Left ventricle myocardium inferior (tissue), 1 donor: ENCODE data around the gene DAB2IP. TPM values are rescaled to one million over a fixed set of nuclear protein-coding genes. Genes with fewer than 3 reads are reported as not detected.

Source experiments
- DNase-seq: peaks from one replicate; pipeline ENCODE4 v3.0.0-alpha.2; 2020
- H3K27ac ChIP-seq: fragments of 200-600 bp; replicated peaks from 2 replicates; pipeline ENCODE4 v1.8.0; 2021
- H3K27me3 ChIP-seq: fragments of 200-600 bp; 2 replicates; pipeline ENCODE4 v1.8.0; 2021; ENCODE audit warnings: low read depth
- H3K36me3 ChIP-seq: fragments of 200-600 bp; 2 replicates; pipeline ENCODE4 v1.8.0; 2021
- H3K4me1 ChIP-seq: fragments of 200-600 bp; 2 replicates; pipeline ENCODE4 v1.8.0; 2021
- H3K4me3 ChIP-seq: fragments of 200-600 bp; 2 replicates; pipeline ENCODE4 v1.8.0; 2021; ENCODE audit warnings: mild to moderate bottlenecking, moderate library complexity
- H3K9me3 ChIP-seq: fragments of 200-600 bp; replicated peaks from 2 replicates; pipeline ENCODE4 v1.8.0; 2021
- intact Hi-C: fragments of 100-400 bp; cut with micrococcal nuclease; formaldehyde crosslinking; loops from one replicate; pipeline ENCODE4 v1.11.0; 2022
- total RNA-seq: library from RNA; stranded (reverse); fragmentation: NEBNext Ultra II Directional; extraction: Animal tissue kit (Norgen Biotek cat#: 25700); gene quantifications from one replicate; pipeline ENCODE4 v1.2.1, GENCODE V29; 2021
- TF ChIP-seq, protein P1 (sequence below): fragments of 200-600 bp; IDR thresholded peaks from 2 replicates; pipeline ENCODE4 v1.8.0; 2021; ENCODE audit warnings: antibody characterized with exemption, mild to moderate bottlenecking, borderline replicate concordance
- donor health status: DM: no; HTN: yes; CAD: no; lungs with severe emphysema.

The DAB2IP gene
- total RNA-seq, 1 donor from 2014 or later = 50.7 TPM

DNA sequence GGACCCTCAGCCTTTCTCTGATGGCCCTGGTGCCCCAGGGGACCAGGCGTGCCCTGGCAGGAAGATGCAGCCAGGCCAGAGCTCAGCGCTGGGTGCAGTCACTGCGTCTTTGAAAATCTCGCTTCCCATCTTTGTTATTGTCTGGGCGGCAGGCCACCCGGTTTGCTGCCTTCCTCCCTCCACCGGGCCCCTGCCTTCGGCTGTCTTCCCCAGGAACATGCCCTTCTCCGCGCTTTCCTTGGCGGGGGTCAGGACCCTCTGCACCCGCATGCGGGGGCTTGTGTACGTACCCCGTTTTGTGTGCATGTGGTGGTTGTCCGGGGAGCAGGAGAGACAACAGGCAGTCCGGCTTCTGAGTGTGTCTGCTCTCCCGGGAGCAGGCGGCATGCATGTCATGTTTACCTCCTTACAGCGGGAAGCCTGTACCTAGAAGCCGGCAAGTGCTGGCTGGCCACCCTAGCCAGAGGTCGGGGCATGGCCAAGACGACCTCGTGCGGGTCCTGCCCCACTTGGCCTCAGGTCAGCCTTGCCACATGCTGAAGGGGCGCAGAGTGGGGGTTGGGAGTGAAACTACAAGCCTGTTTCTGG is 49.5 kb downstream of the DAB2IP start:
- DNase-seq = peak; percentile 66
- no peaks in the 10 kb centered on the region for H3K9me3 ChIP-seq
- H3K27me3 ChIP-seq = no peaks in the 10 kb centered on the region
- H3K4me1 ChIP-seq = peaks cover 86% of the 10 kb centered on the region
- H3K36me3 ChIP-seq = no peaks in the 10 kb centered on the region
- H3K4me3 ChIP-seq = peak overlapping the region; percentile 71
- TF ChIP-seq, protein P1, sequence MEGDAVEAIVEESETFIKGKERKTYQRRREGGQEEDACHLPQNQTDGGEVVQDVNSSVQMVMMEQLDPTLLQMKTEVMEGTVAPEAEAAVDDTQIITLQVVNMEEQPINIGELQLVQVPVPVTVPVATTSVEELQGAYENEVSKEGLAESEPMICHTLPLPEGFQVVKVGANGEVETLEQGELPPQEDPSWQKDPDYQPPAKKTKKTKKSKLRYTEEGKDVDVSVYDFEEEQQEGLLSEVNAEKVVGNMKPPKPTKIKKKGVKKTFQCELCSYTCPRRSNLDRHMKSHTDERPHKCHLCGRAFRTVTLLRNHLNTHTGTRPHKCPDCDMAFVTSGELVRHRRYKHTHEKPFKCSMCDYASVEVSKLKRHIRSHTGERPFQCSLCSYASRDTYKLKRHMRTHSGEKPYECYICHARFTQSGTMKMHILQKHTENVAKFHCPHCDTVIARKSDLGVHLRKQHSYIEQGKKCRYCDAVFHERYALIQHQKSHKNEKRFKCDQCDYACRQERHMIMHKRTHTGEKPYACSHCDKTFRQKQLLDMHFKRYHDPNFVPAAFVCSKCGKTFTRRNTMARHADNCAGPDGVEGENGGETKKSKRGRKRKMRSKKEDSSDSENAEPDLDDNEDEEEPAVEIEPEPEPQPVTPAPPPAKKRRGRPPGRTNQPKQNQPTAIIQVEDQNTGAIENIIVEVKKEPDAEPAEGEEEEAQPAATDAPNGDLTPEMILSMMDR = no peak
- intact Hi-C loops = no loop called here
- H3K27ac ChIP-seq = peak overlapping the region; percentile 85

DNA sequence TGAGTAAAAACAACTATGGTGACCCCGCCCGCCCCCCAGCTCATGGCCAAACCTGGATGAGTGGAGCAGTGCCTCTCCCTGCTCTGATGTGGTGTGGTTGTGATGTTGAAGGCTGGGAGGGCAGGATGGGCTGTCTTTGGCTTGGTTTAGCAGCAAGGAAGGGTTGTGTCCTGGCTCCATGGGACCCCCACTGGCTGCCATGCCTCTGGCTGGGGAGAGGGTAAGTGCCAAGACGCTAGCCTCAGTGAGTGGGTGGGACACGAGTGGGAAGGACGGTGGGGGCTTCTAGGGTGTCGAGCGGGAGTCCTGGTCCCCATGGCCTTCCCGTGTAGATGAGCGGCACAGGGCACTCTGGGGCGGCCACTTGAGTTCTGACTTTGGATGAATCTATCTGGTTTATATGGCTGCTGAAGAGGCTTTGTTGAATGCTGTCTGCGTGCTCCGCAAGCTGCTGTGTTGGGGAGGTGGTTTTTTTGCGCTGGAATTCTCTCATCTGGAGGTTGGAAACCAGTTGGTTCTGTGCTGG is 50.4 kb downstream of the DAB2IP start:
- TF ChIP-seq, protein P1 = no peak
- no peak for DNase-seq
- H3K36me3 ChIP-seq = no peaks in the 10 kb centered on the region
- peak overlapping the region; percentile 71 for H3K4me3 ChIP-seq
- peak overlapping the region; percentile 85 for H3K27ac ChIP-seq
- H3K27me3 ChIP-seq = no peaks in the 10 kb centered on the region
- H3K9me3 ChIP-seq = no peaks in the 10 kb centered on the region
- H3K4me1 ChIP-seq = peaks cover 95% of the 10 kb centered on the region
- intact Hi-C loops = no loop called here

GRCh38 chr9:121703014-121703734 is 51.7 kb downstream of the DAB2IP start:
- intact Hi-C loops = no loop called here
- TF ChIP-seq, protein P1 = peak; percentile 10
- Histone ChIP-seq H3K4me1 (peaks cover 95% of the 10 kb centered on the region), H3K9me3 (no peaks in the 10 kb centered on the region), H3K36me3 (no peaks in the 10 kb centered on the region), H3K4me3 (no peak overlapping the region), H3K27ac (no peak overlapping the region), H3K27me3 (no peaks in the 10 kb centered on the region)
- DNase-seq = no peak

- intact Hi-C loops = no loop called here
- TF ChIP-seq, protein P1 = no peak
- DNase-seq = no peak
- H3K4me3 ChIP-seq = no peak overlapping the region
- no peaks in the 10 kb centered on the region for H3K36me3 ChIP-seq
- H3K27me3 ChIP-seq = no peaks in the 10 kb centered on the region
- H3K4me1 ChIP-seq = peaks cover 100% of the 10 kb centered on the region
- no peak overlapping the region for H3K27ac ChIP-seq
- no peaks in the 10 kb centered on the region for H3K9me3 ChIP-seq
Observed at GRCh38 chr9:121704281-121704680, 52.8 kb downstream of the DAB2IP start.

GRCh38 chr9:121706149-121706750 is 54.8 kb downstream of the DAB2IP start:
- peaks cover 99% of the 10 kb centered on the region for H3K4me1 ChIP-seq
- intact Hi-C loops = no loop called here
- H3K36me3 ChIP-seq = no peaks in the 10 kb centered on the region
- H3K27ac ChIP-seq = no peak overlapping the region
- no peak for DNase-seq
- H3K4me3 ChIP-seq = no peak overlapping the region
- no peaks in the 10 kb centered on the region for H3K27me3 ChIP-seq
- H3K9me3 ChIP-seq = no peaks in the 10 kb centered on the region
- TF ChIP-seq, protein P1 = no peak
